GM15510 (cell line): Measurements from ENCODE around the gene TGIF2LY.
"Not testable (repeated sequence)": the region's sequence is repeated elsewhere in the genome, so short reads cannot be mapped to it uniquely, and the experiment has no call there.

Source experiments
- POLR2A ChIP-seq: IDR thresholded peaks from 3 replicates; pipeline ENCODE4 v1.6.1; 2011; ENCODE audit warnings: borderline replicate concordance; ENCODE audit not compliant: insufficient read length; ENCODE audit errors: extremely low read depth

The TGIF2LY gene

DNA sequence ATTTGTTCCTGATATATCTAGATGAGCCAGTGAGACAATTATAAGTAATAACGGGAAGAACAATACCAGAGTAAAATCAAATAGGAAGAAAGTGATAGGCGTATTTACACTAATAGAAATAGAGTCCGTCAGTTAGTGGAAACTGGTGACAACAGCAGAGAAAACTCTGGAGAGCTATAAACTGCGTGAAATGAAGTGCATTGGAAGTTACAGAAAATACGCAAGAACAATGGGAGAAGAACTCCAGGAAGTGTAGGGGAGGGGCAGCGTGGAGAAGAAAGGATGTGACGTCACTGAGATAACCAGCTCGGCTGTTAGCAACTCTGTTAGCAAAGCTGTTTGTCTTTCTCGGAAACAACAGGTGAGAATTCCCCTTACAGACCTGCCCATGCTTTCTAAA, at the start of gene TGIF2LY:
Gene TGIF2LY, plus strand, starts transcription at position 301 of the 400 bp plus-strand sequence. CDS start 178 bp downstream, outside the sequence.
- TF ChIP-seq POLR2A, result not testable (repeated sequence)
